NB4 (cell line): ENCODE data around the gene TCF12.

Experiments
- CTCF ChIP-seq: IDR thresholded peaks from one replicate; pipeline ENCODE4 v1.5.1; 2012; ENCODE audit warnings: low read depth, low read length
- POLR2A ChIP-seq: IDR thresholded peaks from 2 replicates; pipeline ENCODE4 v1.6.1; 2011; ENCODE audit warnings: mild to moderate bottlenecking; ENCODE audit not compliant: insufficient read length; ENCODE audit errors: extremely low read depth

- no peak for TF ChIP-seq CTCF
- TF ChIP-seq POLR2A = no peak
Observed at GRCh38 chr15:57122080-57122840, 203.8 kb downstream of the TCF12 start.
